OCI-M2 (cell line): ENCODE measurements around the gene CAP1.
A peak's percentile ranks its signal among the peaks of the same experiment; 100 is the strongest.
"Not testable (repeated sequence)": the region's sequence is repeated elsewhere in the genome, so short reads cannot be mapped to it uniquely, and the experiment has no call there.

Experiments used
- DNase-seq: peaks from one replicate; lab custom pipeline; 2025; ENCODE audit not compliant: unreplicated experiment; lab: John Stamatoyannopoulos, UW

The CAP1 gene, protein sequence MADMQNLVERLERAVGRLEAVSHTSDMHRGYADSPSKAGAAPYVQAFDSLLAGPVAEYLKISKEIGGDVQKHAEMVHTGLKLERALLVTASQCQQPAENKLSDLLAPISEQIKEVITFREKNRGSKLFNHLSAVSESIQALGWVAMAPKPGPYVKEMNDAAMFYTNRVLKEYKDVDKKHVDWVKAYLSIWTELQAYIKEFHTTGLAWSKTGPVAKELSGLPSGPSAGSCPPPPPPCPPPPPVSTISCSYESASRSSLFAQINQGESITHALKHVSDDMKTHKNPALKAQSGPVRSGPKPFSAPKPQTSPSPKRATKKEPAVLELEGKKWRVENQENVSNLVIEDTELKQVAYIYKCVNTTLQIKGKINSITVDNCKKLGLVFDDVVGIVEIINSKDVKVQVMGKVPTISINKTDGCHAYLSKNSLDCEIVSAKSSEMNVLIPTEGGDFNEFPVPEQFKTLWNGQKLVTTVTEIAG

DNA sequence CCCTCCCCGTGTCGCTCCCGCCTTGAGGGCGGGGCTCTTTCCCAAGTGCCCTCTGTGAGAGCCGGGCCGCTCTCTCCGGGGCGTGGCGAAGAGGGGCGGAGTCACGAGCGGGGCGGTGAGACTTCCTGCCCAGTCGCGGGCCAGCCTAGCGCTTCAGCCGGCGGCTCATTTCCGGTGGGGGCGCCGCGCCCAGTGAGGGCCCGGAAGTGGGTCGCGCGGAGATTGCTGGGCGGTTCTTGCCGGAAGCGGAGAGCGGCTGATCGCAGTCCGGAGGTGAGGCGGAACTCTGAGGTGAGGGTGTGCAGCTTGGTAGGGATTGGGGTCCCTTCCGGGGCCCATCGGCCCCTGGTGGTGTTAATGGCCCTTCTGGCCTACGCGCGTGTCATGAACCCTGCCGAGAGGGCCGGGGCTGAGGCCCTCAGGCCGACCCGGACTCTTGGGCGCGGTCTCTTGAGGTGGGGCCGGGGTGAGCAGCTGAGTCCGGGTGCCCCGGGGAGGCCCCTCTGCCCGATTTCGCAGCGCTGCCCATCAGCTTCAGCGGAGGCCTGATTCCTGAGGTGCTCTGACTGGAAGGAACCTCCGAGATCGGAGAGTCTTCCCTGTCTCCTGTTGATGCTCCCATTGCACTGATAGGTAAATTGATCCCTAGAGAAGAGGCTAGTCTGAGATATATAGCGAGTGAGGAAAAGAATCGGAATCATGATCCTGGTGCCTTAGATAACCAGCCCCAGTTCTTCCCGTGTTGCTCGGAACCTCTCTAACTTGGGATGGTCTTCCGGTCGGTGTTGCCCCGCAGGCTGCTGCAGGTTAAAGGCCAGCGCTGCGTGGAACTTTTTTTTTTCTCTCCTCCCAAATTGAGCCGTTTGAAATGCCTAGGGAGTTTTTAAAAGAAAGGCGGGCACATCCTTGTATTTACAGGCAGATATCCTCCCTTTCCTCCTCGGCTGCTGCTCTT, at the start of gene CAP1:
Gene CAP1, plus strand, starts transcription at position 219 of the 955 bp plus-strand sequence. CDS start 18,618 bp downstream, outside the sequence.
- DNase-seq: peak; percentile 90

DNA sequence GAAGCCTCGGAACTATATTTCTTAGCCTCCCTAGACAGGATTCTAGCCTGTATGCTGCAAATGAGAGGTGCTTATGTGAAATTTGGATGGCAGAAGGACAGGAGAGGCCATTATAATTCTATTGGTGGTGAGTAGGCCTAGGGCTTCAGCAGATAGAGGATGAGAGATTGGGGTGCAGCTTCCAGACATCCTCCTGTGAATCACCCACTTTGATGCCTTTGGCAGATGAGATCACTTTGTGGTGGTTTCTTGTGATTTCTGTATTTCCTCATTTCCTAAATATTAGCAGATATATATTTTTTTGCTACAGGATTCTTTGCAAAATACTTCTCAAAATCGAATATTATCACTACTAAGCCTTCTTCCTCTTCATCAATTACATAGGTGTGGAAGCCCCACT, 48.3 kb upstream of the CAP1 start:
- DNase-seq: no peak

DNA sequence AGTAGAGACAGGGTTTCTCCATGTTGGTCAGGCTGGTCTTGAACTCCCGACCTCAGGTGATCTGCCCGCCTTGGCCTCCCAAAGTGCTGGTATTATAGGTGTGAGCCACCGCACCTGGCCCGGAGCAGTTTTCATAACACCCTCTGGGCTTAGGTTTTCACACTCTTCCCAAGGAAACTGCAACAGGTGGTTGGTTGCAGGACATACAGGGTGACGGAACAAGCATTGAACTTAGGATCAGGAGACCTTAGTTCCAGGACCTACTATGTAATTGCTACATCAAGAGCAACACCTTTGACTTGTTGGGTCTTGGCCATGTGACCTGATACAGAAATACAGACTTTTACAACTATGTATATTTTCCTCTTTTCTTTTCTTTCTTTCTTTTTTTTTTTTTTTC, 47.6 kb upstream of the CAP1 start:
- no peak for DNase-seq

DNA sequence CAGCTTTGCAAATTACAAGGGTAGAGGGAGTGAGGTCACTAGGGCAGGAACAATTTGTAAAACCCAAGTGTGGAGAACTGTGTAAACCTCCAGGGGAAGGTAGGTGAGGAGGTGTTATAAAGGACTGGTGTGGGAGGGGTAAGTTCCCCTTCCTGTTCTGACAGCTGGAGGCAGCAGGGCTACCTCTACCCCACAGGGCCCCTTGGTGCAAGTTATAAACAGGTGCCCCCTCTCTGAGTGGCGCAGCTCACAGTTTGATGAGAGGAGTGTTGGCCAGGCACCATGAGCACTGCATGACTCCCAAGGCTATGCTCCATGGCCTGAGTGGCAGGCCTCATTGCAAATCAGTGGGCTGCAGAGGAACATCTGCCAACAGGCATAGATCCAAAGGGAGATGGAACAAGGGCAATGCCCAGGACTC, 44.5 kb upstream of the CAP1 start:
- DNase-seq: no peak

DNA sequence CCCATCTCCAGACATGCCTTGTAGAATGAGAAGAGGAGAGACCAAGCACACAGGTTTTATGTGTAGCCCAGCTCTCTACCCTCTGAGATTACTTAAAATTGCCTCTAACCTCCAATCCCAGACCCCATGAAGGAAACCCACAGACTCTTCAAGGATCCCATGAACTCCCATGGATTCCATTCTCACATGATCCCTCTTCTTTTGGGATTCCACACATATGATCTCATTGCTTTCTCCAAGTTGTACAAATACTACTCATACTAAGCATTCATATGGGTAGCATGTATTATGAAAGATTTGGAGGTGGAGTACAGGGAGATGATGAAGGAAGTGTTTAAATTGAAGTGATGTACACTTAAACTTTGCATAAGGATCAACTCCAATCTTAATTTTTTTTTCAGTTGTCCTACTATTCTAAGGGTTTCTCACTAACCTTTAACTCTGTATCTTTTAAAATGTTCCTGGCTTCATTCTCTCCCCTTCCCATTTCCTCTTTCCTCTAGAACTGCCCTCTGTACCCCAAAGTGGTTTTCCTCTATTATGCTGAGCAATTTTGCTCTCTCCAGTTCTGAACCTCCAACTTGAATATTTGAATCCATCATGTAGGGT, 44.0 kb upstream of the CAP1 start:
- no peak for DNase-seq

DNA sequence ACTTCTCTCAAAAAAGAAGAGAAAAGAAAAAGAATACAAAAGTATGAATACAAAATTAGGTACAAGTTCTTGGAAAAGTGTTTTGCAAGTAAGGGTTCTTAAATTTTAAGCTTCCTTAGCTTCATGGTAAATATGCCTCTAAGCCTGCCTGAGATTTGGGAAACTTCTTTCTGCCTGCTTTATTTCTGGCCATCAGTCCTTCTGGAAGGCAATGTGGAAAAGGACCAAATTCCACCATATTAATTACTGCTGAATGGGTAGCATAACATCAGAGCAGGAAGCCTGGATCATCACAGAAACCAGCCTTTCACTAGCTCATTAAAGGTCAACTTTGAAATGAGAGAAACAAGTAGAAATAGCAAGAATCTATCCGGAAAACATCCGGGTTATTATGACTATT, 39.1 kb upstream of the CAP1 start:
- no peak for DNase-seq

DNA sequence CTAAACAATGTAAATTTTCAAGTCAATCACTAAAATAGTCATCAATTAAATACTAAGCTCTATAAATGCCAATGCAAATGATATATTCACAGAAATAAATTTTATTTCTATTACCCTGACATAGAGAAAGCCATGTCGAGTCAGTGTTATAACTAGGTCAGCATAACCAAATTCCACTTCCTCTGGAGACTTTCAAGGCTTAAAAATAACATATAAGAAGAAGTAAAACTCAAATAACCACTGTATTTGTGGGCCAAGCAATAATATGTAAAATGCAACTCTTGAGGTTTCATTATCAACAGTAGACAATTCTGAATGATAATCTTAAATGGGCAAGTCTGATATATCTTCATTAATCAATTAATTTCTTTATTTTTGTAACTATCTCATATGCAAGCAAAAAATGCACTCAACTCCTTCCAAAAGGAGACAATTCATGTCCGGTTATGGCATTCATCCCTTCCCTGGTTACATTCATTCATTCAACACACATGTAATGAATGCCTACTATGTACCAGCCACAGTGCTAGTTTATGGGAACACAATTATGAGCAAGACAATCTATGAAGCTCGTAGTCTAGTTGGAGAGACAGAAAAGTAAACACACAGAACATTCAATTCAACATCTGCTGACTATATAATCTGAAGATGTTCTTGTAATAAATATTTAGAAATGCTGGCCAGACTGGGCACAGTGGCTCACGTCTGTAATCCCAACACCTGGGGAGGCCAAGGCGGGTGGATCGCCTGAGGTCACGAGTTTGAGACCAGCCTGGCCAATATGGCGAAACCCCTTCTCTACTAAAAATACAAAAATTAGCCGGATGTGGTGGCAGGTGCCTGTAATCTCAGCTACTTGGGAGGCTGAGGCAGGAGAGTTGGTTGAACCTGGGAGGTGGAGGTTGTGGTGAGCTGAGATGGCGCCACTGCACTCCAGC, 37.1 kb upstream of the CAP1 start:
- DNase-seq: no peak

DNA sequence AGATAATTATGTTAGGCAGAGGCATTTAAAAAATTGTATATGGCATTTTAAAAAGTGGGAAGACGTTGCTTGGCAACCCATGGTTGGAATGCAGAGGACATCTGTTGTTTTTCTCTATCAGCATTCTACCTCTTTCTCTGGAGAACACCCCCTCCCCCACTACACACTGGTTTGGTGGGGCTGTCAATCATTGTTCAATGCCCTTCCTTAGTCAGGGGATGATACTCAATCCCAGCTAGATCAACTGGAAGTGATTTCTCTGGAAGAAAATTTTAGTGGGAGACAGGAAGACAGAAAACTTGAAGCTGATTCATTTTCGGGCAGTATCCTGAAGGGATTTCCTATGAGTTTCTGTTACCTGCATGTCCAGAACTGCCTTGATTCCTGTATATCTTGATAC, 35.7 kb upstream of the CAP1 start:
- DNase-seq: no peak

DNA sequence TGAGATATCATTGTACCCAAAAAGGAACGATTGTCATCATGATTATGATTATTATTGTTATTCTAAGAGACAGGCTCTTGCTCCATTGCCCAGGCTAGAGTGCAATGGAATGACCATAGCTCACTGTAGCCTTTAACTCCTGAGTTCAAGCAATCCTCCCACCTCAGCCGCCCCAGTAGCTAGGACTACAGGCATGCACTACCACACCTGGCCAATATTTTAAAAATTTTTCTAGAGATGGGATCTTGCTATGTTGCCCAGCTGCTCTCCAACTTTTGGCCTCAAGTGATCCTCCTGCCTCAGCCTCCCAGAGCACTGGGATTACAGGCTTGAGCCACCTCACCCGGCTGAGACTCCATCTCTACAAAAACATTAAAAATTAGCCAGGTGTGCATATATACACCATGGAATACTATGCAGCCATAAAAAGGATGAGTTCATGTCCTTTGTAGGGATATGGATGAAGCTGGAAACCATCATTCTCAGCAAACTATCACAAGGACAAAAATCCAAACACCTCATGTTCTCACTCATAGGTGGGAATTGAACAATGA, 33.0 kb upstream of the CAP1 start:
- not testable (repeated sequence) for DNase-seq

DNA sequence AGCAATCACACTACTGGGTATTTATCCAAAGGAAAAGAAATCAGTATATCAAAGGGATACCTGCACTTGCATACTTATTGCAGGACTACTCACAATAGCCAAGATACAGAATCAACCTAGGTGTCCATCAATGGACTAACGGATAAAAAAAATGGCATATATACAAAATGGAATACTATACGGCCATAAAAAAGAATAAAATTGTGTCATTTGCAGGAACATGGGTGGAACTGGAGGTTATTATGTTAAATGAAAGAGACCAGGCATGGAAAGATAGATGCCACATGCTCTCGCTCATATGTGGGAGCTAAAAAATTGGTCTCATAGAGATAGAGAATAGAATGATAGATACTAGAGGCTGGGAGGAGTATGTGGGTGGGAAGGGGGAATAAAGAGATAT, 29.3 kb upstream of the CAP1 start:
- no peak for DNase-seq

DNA sequence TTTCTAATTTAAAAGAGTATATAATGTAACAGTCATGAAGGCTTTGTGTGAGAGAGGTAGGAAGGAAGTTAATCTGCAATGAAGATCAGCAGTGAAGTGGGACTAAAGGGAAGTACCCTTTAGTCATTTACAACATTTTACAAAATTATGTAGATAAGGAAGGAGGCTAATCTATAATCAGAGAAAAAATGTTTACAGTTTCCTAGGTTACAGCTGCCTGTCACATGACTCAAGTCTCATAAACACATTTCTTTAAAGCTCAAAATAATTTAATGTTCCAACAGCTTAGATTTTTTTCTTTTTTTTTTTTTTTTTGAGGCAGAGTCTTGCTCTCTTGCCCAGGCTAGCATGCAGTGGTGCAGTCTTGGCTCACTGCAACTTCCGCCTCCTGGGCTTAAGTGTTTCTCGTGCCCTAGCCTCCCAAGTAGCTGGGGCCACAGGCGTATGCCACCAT, 26.2 kb upstream of the CAP1 start:
- DNase-seq: no peak

DNA sequence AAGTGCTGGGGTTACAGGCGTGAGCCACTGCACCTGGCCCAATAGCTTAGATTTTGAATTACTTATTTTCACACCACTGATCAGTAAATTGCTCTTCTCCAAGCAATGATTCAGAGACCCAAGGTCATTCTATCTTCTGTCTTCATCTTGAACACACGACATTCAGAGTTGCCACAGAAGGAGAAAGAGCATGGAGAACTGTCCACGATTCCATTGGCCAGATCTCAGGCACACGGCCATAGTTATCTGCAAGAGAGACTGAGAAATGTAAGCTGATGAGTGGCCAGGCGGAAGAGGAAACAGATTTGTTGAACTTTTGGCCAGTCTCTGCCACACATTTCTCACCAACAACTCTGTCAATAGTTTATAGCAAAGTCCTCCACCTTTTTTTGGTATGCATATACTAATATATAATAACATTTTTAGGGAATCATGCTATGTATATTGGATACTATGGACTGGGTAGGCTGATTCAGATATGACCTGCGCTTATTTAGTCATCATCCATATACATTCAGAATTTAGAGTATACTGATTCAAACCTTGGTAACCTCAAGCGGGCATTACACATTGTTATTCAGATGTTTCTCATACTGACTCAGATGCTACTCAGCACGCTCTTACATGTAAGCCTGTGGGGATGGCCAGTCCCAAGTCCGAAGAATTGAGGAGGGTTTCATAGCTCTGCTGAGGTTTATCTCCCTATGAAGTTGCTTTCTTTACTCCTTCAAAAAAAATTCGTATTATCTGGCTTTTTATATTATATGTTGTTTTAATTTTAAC, 25.5 kb upstream of the CAP1 start:
- DNase-seq: no peak

DNA sequence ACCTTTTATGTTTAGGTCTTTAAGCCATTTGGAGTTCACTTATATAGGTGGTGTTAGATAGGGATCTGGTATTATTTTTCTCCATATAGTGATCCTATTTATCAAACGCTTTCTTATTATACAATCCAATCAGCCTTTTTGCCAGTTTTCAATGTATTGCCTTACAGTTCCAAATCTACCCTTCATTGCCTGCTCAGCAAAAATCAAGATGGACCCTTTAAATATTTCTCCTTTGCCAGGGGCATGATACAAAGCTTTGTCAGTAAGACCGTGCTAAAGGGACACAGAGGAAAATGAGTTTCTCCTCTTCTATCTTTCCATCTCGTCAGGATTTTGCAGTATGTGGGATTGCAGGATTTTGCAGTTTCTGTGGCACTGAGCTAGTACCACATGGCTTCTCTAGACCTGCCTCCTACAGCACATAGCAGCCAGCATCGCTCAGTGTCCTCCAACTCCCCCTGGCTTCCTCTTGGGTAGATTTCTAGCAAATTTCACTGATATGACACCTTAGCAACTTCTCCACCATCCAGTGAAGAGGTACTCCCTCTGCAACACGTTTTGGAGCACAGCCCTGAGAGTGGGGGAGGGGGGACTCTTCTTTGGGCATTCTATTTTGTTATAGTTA, 22.5 kb upstream of the CAP1 start:
- DNase-seq: no peak

DNA sequence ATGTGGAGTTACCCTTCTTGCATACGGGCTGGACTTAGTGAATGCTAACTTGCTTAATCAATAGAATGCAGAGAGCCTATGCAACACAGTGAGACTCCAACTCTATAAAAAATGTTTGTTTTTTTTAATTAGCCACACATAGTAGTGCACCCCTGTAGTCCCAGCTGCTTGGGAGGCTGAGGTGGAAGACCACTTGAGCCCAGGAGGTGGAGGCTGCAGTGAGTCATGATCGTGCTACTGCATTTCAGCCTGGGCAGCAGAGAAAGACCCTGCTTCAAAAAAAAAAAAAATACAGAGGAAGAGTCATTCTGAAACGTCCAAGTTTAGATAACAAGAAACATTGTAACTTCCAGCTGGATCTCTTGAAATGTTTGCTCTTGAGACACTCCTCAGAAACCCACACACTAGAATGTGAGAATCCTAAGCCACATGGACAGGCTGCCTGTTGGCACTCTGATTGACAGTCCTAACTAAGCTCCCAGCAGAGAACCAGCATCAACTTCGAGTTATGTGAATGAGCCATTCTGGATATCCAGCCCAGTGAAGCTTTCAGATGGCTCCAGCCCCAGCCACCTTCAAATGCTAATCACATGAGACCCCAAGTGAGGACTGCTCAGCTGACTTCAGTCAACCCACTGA, 20.0 kb upstream of the CAP1 start:
- no peak for DNase-seq

DNA sequence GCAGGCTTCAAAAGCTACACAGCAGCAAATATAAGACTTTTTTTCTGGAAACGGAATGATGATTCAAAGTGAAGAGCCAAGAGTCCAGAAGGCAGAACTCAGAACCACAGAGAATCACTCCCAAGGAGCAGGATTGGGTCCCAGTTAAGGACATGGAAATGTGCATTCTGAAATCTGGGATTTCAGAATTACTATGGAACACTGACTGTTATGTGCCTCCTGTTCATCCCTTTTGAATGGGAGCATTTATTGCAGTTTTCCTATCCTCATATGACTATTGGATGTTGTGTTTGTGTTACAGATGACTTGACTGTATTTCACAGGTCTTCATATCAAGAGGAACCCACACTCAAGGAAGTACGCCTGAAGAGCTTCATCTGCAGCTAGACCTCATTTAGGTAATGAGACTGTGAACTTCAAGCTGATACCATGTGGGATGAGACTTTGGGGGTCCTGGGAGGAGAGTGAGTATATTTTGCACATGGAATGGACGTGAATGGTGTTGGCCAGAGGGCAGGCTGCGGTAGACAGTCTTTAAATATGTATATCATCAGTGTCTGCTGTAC, 17.1 kb upstream of the CAP1 start:
- no peak for DNase-seq

DNA sequence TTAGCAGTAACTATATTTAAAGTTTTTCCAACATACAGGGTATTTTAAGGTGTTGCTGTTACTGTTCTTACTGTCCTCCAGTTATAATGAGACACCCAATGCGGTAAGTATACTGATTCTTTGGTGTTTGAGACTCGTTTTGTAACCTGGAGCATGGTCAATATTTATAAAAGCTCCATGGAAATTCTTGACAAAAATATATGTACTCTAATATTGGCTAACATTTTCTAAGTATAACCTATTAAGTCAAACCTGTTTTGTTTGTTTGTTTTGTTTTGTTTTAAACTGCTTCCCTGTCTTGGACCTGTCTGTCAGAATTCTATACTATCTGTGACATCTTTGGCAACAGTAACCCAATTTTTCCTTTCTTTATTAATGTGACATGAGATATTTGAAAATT, 15.9 kb upstream of the CAP1 start:
- no peak for DNase-seq

DNA sequence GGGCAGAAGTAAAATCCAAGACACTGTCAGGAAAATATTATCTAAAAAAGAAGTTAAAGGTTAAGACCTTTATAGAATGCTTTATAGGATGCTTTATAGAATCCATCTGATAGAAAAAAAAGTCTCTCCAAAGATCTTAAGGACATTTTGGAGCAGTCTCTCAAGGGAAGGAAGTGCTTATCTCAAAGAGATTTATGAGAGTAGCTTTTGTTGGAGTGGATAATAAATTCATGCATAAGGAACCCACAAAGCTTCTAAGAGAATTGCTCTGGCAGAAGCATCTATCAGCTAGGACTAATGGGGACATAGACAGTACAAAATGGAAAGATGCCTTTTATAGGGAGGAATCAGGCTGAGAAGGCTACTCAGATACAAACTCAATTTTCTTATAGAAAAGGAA, 12.9 kb upstream of the CAP1 start:
- no peak for DNase-seq

DNA sequence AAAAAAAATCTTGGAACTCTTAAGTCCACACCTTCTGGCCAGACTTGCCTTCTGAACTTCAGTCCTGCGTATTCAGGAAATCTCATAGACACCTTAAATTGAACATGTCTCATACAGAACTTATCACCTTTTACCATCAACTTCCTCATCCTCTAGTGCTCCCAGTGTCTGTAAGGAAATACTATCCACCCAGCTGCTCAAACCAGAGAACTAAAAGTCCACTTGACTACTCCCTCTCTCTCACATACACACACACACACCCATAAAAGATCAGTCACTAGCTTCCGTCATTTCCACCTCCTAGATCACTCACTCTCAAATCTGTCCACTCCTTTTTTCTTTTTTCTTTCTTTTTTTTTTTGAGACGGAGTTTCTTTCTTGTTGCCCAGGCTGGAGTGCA, 10.9 kb upstream of the CAP1 start:
- DNase-seq: no peak
